ENCODE measurements around the gene POLR2J. TPM values are rescaled to one million over a fixed set of nuclear protein-coding genes. Genes with fewer than 3 reads are reported as not detected.
"Not testable (repeated sequence)": the region's sequence is repeated elsewhere in the genome, so short reads cannot be mapped to it uniquely, and the experiment has no call there.

Gene POLR2J
- total RNA-seq, 1 experiment from 2014 or later = 81.7 TPM

DNA sequence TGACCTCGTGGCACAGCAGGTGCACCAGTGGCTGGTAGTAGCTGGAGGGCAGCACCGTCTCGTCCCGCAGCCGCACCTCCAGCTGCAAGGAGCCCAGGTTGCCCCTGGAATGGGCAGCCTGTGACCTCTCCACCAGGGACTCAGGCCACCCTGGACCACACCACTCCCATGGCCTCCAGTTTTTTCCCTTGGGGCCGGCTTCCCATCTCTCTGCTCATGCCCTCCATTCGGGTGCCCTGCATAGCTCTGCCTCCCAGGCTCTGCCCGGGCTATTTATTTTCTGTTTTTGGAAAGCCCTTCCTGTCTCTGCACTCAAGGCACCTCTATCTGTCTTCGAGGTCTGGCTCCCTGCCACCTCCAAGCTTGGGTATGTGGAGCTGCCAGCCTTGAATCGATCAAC lies 18.1 kb upstream of the POLR2J start:
- peak; percentile 0 for DNase-seq (ENCODE audit: low read depth)

- not testable (repeated sequence) for DNase-seq (ENCODE audit: low read depth)
Measured at GRCh38 chr7:102494473-102495149, 15.9 kb upstream of the POLR2J start.

- DNase-seq (ENCODE audit: low read depth) = not testable (repeated sequence)
Measured at GRCh38 chr7:102494026-102494425, 15.3 kb upstream of the POLR2J start.

DNA sequence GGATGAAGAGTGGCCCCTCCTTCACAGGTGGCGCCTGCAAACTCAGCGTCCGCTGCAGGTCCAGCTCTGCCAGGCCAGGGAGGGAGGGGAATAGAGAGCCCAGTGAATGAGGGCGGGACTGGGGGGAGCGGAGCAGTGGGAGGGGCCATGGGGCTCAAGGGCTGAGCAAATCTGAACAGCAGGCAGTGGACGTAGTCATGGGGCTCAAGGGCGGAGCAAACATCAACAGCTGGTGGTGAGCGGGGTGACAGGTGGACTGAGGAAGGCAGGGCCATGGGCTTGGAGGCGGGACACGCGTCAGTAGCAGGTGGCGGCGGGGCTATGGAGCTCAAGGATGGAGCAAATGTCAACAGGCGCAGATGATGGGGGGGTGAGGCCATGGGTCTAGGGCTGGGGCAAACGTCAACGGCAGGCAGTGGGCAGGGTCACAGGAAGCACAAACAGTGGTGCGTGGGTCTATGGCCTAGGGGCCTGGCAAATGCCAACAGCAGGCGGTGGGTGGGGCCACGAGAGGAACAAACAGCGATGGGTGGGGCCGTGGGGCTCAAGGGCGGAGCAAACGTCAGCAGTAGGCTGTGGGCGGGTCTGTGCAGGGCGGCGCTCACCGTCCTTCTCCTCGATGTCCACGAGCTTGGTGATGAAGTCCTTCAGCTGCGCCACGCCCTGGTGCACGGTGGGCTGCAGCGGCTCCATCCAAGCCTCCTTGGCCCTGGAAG lies 14.7 kb upstream of the POLR2J start:
- not testable (repeated sequence) for DNase-seq (ENCODE audit: low read depth)

DNA sequence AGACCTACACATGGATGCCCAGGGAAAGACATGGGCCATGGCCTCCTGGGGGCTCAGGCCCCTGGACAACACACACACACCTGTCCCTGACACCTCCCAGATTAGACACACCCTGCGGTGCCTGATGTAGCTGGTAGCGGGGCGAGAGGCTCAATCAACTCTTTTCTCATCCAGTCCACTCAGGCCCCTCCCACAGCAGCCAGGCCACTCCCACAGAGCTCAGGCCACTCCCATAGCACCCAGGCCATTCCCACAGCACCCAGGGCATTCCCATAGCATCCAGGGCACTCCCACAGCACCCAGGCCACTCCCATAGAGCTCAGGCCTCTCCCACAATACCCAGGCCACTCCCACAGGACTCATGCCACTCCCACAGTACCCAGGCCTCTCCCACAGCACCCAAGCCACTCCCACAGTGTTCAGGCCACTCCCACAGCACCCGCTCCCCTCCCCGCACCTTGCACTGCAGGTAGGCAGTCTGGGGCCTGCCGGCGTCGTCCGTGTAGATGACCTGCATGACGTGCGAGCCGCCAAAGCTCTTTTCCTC lies 11.9 kb upstream of the POLR2J start:
- DNase-seq (ENCODE audit: low read depth) = not testable (repeated sequence)

GRCh38 chr7:102484317-102484716 lies 5.6 kb upstream of the POLR2J start:
- not testable (repeated sequence) for DNase-seq (ENCODE audit: low read depth)

DNA sequence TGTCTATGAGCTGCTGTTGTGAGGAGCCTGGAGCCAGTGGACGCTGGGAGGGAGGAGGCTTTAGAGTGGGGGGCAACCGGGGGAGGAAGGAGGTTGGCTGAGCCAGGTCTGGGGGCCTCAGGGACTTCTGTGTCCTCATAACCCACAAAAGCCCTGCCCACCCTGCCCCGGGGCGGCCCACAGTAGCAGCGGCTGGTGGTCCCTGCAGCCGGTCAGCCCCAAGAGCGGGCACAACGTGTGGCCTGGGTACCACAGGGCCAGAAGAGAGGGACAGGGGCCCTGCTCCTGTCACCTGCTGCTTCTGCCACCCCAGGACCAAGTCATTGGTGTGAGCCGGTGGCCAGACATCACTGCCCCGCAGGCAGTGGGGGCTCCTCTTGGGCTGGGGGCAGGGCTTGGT lies 3.2 kb upstream of the POLR2J start:
- DNase-seq (ENCODE audit: low read depth) = not testable (repeated sequence)

DNA sequence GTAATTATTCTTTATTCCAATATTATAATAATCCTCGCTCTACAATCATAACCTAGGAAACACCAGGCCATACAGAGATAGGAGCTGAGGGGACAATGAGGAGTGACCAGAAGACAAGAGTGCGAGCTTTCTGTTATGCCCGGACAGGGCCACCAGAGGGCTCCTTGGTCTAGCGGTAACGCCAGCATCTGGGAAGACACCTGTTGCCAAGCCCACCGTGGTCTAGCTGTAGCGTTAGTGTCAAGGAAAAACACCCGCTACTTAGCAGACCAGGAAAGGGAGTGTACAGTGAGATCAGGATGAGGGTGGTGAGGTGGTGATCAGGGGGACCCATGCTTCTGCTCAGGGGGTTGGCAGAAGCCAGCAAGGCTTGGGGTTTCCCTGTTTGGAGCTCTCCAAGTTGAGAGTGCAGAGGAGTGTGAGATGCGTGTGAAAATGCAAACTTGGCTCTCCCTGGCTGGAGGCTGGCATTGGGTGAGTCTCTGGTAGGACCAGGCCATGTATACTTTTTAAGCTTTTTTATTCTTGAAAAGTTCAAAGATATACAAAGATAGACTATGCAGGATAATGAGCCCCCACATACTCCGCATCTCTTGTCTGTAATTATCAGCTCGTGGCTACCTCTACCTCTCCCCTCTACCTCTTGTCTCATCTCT lies 1.4 kb upstream of the POLR2J start:
- not testable (repeated sequence) for DNase-seq (ENCODE audit: low read depth)

DNA sequence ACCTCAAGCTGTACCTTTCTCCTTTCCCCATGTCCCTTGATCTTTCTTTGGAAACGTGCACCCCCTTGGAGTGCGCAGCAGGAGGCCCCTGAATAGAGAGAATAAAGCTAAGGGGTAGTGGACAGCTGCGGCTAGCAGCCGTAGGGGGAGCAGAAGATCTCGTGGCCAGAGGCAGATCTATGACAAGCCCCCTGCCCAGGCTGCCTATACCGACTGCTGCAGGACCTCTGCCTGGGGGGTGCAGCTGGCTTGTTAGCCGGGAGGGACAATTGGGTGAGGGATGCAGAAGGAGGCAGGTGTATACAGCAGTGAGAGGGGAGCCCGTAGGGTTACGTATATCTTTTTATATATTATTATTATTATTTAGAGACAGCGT lies 475 bp upstream of the POLR2J start:
- DNase-seq (ENCODE audit: low read depth) = not testable (repeated sequence)

- DNase-seq (ENCODE audit: low read depth) = not testable (repeated sequence)
Measured at GRCh38 chr7:102474736-102475435, 3.8 kb downstream of the POLR2J start.

DNA sequence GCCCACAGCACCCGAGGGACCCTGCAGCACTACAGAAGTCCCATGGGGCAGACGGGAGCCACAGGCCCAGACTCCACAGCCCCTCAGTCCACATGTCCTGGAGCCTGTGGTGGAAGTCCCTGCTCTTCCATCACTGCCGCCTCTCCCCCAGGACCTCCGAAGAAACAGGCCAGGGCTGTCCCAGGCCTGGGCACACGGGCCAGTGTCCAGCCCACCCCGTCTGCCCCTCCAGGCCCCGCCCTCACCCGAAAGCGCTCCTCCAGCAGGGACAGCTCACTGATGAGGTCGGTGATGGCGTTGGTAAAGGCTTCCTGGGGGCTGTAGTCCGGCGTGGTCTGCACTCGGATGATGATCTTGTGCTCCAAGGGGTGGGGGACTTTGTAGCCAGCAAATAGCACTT lies 4.6 kb downstream of the POLR2J start:
- not testable (repeated sequence) for DNase-seq (ENCODE audit: low read depth)

GRCh38 chr7:102473271-102473991 lies 5.3 kb downstream of the POLR2J start:
- DNase-seq (ENCODE audit: low read depth) = no peak

DNA sequence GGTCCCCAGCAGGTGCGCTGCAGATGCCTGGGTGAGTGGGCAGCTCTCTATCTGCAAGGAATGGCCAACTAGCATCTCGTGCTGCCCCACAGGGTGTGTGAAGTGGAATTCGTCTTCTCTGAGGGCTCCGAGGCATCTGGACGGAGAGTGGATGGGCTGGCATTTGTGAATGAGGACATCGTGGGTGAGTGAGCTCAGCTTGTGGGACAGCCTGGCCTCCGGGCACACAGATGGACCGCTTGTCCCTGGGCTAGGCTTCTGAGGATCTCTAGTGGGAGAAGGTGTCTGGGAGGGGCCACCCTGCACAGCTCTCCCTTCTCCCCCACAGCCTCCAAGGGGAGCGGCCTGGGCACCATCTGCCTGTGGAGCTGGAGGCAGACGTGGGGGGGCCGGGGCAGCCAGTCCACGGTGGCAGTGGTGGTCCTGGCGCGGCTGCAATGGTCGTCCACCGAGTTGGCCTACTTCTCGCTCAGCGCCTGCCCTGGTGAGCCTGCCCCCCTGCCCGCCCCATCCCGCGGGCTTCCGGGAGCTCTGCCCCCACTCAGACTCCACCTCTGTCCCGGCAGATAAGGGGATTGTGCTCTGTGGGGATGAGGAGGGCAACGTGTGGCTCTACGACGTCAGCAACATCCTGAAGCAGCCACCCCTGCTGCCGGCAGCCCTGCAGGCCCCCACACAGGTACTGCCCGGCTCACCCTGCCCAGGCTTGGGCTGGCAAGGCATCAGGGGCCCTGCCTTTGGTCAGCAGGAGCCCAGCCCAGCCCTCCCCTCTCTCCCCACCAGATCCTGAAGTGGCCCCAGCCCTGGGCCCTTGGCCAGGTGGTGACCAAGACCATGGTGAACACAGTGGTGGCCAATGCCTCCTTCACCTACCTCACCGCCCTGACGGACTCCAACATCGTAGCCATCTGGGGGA lies 6.3 kb downstream of the POLR2J start:
- DNase-seq (ENCODE audit: low read depth) = no peak

- no peak for DNase-seq (ENCODE audit: low read depth)
Measured at GRCh38 chr7:102471791-102472125, 7.0 kb downstream of the POLR2J start.

GRCh38 chr7:102469972-102470825 lies 8.5 kb downstream of the POLR2J start:
- DNase-seq (ENCODE audit: low read depth) = no peak

DNA sequence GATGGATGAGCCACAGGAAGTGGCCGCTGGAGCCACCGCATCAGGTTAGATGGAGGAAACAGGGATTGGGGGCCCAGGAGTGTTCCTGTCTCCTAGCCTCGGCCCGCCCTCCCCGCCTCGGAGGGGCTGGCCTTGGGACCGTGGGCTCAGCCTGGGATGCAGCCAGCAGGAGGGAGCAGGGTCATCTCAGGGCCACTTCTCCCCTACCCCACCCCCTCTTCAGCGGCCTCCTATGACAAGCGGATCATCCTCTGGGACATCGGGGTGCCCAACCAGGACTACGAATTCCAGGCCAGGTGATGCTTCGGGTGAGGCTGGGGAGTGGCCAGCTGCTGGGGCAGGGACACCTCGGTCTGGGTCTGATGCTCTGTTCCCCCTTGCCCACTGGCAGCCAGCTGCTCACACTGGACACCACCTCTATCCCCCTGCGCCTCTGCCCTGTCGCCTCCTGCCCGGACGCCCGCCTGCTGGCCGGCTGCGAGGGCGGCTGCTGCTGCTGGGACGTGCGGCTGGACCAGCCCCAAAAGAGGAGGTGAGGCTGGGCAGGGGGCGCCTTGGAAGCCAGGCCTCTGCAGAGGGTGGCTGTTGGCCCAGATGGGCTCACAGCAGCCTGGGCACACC lies 9.3 kb downstream of the POLR2J start:
- no peak for DNase-seq (ENCODE audit: low read depth)

- DNase-seq (ENCODE audit: low read depth) = no peak
Measured at GRCh38 chr7:102468478-102469350, 10.0 kb downstream of the POLR2J start.

All from HT1080 (cell line).